ENCODE results near the gene RNFT2.

RNFT2 gene, protein sequence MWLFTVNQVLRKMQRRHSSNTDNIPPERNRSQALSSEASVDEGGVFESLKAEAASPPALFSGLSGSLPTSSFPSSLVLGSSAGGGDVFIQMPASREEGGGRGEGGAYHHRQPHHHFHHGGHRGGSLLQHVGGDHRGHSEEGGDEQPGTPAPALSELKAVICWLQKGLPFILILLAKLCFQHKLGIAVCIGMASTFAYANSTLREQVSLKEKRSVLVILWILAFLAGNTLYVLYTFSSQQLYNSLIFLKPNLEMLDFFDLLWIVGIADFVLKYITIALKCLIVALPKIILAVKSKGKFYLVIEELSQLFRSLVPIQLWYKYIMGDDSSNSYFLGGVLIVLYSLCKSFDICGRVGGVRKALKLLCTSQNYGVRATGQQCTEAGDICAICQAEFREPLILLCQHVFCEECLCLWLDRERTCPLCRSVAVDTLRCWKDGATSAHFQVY

DNA sequence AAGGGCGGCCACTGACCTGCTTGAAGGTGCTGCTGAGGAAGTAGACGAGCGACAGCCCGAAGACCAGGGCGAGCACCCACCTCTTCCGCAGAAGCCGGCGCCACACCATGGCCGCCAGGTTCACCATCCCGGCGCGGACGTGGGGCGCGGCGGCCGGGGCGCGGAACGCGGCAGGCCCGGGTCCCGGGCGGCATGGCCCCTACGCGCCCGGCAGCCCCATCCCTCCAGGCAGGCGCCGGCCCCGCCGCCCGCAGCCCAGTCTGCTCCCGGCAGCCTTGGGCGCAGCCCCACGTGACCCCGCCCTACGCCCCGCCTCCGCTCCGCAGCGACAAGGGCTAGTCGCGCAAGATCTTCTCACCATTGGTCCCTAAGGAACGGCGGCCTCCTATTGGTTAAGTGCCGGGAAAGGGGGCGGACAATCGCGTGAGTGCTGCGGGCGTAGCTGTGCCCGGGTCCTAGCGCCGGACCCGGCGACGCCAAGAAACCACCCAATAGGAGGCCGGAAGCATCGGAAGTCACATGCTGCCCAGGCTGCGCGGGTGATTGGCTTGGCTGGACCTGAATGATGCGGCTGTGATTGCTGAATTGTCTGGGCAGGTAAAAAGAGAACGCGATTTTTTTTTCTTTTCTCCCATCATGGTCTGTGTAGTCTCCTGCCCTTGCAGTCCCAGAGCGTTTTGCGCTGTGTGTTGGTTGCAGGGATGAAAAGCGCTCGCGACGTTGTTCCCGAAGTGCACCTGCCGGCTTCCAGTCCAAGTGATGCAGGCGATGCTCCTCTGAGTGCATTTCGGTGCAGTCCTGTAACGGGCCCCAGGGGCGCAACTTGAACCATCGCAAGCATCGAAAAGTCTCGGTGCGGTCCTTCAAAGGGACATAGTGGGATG is at the start of gene RNFT2, which contains the start of gene SPRING1:
TSS of gene RNFT2 (plus strand) at position 542 of the 884 bp plus-strand sequence. CDS start 2,183 bp downstream, outside the sequence.
TSS of gene SPRING1 (minus strand) at position 296 of the 884 bp plus-strand sequence. CDS start at position 127, 169 bp downstream.
- peak; percentile 98 for DNase-seq (ENCODE audit: low read depth)

DNA sequence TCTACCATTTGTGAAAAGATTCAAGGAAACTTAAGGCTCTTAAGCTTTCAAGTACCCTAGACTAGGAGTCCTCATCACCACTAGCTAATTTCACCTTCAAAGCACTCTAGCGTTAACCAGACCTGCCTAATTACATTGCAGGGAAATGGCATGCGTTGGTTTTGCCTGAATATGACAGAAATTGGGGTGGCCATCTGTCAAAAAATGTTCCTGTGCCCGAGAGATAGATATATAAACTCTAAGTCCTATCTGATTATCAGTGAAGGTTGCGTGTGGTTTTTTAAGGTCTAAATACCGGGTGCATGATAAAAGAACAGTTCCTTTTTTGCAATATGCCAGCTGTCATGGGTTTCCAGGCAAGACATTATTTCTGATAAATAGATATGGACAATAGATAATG is 48.6 kb upstream of the RNFT2 start:
- DNase-seq (ENCODE audit: low read depth), result no peak

DNA sequence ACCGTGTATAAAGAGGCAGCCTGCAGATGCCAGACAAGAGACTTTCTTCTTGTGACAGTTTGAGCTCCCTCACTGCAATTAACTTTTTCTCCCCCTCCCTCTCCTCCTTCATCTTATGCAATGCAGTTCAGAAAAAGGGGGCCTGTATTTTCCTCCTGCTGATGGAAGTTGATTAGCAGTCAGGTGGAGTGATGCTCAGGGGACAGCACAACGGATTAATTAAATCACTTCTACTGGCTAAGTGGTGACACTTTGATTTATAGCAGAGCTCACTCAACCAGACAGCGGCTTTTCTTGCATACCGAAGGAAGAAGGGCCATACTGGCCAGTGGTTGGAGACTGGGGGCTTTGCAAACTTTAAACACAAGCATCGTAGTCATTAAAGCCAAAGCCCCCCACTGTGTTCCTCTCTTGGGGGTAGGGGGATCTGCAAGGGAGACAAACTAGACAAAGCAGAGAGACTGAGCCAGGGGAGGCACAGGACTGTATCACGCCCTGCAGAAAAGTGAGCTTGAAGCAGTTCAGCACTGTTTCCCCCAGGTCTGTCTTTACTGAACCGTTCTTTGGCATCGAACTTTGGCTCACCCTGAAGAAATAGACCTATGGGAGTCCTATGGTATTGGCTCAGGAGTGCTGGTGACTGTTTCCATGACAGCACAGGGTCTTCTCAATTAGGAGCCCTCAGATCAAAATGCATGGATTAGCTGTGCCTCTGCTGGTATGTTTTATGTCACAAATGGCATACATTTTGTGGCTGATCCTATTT is 48.0 kb upstream of the RNFT2 start:
- no peak for DNase-seq (ENCODE audit: low read depth)

DNA sequence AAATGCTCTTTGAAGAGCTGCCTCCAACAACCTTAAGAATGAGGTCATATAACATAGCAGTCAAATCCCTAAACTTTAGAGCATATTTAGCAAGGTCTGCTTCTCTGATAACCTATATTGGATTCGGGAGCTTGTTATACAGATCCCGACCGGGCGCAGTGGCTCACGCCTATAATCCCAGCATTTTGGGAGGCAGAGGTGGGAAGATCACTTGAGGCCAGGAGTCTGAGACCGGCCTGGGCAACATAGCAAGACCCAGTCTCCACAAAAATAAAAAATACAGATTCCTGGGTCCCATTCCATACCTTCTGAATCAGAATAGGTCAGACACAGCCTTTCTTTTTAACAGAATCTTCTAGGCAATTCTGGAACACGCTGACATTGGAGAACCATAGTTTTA is 46.9 kb upstream of the RNFT2 start:
- no peak for DNase-seq (ENCODE audit: low read depth)

DNA sequence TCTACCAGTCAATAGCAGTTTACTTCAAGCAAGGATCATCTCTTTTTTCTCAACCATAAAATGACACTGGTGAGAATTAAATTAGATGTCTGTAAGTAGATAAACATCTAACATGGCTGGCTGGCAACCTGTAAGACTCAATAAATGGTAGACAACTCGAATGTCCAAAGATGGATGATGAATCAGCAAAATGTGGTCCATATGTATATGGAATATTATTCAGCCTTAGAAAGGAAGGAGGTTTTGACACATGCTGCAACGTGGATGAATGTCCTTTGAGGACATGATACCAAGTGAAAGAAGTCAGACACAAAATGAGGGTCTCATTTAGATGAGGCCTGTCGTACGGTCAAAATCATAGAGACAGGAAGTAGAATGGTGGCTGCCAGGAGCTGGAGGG is 46.5 kb upstream of the RNFT2 start:
- no peak for DNase-seq (ENCODE audit: low read depth)

DNA sequence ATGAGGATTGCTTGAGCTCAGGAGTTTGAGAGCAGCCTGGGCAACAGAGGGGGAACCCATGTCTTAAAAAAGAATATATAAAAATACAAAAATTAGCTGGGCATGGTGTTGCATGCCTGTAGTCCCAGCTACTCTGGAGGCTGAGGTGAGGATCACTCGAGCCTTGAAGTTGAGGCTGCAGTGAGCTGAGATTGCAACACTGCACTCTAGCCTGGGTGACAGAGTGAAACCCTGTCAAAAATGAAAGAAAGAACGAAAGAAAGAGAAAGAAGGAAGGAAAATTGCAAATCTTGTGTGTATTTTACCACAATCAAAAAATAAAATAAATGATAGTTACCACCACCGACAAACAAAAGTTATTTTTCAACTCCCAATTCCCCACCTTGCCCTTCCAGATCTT is 45.5 kb upstream of the RNFT2 start:
- DNase-seq (ENCODE audit: low read depth), result no peak

DNA sequence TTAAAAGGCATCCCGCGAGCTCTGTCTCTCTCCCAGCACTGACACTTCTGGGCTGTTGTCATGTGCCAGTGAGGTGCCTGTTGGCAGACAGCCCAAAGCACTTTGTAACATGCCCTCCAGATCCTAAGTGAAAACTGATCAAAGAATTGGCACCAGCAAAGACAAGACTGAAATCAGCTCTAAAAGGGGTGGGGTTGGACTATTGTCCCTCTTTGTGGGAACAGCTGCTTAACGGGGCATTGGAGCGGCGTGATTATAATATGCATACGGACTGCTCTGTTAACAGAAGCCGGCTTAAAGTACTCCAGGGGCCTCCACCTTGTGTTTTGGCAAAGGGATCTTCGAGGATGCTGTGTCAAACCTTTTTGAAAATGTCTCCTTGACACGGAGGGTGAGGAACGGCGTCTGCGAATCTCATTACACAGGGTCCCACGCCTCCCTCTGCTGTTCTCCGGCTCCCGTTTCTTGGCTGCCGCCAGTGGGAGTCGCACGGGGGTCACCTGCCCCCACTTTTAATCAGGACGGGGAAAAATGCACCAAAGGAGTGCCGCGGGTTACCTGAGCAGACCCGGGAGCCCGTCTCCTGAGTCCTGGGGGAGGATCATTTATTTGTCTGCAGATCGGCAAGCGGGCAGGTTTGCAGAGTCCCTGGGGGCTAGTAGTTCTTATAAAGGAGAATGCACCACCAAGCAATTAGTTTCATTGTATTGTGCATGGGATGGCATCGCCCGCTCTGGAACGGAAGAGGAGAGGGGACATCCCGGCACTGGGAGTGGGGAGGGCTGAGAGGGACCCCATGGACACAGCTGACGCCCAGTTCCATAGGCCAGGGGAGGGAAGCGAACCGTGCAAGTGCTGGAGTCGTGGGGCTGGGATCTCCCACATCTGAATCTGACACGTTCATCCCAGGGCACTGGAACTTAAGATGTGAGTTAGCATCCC is 44.6 kb upstream of the RNFT2 start:
- DNase-seq (ENCODE audit: low read depth), result no peak

DNA sequence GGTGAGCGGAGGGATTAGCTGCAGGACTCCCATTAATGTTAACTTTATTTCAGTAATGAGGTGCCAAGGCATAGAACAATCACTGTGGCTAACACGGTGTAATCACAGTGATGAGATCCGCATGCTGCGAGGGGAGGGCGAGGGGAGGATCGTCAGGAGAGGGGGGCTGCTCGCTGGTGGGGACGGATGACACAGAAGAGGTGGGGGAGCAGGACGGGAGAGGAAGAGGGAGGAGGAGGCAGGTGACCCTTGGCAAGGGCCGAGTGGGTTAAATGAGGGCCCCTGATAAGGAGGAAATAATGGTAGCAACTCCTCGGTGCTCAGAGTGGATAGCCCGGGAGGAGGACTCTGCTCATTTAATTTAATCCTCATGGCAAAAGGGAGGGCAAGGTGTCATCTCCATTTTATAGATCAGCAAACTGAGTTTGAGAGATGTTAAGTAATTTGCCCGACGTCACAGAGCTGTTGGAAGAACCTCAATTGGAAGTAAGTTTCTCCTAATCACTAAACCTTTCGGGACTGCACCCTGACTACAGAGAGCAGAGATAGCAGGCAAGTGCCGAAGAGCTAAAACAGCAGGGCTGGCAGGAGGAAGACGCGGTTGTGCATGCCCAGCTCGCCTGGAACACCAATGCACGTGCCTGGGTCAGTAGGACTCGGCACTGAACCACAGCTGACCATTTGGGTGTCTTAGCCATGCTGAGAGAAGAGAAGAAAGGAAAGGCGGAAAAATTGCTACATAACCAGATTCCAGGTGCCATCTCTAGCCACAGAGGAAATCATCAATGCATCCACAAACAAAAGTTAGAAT is 43.3 kb upstream of the RNFT2 start:
- DNase-seq (ENCODE audit: low read depth), result no peak

DNA sequence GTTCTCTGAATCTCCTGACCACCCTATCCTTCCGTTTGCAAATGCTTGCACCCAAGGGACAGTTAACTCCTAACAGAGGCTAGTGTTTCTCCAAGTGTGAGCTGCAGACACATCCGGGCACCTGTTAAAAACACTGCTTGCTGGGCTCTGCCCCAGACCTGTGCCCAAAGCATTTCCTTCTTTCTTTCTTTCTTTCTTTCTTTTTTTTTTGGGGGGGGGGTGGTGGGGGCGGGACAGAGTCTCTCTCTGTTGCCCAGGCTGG is 42.7 kb upstream of the RNFT2 start:
- DNase-seq (ENCODE audit: low read depth), result no peak

DNA sequence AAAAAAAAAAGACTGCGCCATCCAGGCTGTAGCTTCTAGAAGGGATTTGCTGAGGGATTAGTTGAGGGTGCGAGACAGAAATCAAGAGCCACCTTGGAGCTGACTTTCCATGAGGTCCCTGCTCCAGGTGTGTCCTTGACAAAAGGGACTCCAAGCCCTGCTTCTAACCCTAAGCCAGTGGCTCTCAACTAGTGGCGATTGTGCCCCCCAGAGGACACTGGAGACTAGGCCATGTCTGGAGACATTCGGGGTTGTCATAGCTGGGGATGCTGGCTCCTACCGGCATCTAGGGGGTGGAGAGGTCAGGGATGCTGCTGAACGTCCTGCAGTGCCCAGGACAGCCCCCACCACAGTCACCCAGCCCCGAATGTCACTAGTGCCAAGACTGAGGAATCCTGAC is 40.8 kb upstream of the RNFT2 start:
- DNase-seq (ENCODE audit: low read depth), result no peak

DNA sequence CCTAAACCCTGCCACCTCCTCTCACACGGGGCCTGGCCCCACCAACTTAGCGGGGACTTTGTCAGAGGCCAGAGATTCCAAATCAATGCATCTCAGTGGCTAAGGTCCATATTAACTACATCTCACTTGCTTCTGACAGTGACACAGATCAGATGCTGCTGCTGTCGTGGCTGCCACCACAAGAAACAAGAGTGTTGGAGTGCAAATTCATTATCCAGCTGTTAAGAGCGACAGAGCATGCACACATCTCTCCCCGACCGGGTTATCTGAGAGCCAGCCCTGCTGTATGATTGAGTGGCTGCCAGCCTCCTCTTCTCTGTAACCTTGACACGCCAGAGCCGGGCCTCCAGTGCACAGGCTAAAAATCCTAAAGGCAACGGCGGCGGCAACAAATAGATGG is 40.4 kb upstream of the RNFT2 start:
- no peak for DNase-seq (ENCODE audit: low read depth)

DNA sequence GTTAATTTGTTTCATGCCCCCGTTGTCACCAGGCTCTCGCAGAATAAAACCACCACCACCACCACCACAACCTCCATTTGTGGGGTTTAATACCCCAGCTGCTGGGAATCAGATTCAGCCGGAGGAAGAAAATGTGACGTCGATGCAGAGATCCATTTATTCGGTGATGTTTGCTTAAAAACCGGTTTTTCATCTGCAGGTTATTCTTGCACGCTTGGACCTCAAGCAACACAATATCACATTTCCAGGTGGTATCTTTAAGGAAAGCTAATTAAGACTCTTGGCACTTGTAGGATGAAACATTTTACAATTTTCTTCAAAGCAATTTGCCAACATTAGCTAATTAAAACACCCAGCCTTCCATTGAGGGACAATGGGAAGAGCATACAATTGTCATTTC is 40.0 kb upstream of the RNFT2 start:
- no peak for DNase-seq (ENCODE audit: low read depth)

DNA sequence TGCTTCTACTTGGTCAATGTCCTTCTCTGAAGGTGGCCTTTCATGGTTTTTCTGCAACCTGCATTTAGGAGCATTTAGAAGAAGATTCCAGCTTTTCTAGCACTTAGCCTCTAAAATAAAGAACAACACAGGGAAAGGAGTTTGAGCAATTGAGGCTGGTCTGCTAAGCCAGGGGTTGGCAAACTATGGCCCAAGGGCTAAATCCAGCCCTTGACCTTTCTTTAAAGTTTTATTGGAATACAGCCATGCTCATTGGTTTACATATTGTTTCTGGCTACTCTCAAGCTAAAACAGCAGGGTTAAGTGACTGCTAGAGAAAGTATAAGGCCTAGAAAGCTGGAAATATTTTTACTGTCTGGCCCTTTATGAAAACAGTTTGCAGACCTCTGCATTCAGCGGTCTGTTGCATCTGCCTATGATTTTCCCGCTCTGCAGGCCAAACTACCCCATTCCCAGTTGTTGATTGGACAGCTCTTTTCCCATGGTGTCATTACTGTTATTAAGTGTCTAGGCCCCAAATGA is 39.5 kb upstream of the RNFT2 start:
- no peak for DNase-seq (ENCODE audit: low read depth)

DNA sequence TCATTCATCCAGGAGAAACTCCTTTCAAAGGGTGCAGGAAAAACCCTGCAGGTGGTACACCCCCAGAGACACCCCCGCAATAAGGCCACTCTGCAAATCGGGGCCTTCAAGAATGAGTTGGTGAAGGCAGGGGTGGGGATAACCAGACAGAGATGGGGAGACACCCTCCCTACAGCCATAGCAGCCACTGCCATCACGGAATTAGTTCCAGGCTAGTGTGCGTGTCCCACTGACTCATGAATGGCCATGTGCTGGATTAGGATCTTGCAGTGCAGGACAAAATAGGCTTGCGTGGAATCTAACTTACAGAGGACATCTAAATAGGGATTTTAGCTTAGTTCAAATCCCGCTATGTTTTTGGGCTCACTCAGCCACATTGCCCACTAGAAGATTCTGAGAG is 38.0 kb upstream of the RNFT2 start:
- no peak for DNase-seq (ENCODE audit: low read depth)

DNA sequence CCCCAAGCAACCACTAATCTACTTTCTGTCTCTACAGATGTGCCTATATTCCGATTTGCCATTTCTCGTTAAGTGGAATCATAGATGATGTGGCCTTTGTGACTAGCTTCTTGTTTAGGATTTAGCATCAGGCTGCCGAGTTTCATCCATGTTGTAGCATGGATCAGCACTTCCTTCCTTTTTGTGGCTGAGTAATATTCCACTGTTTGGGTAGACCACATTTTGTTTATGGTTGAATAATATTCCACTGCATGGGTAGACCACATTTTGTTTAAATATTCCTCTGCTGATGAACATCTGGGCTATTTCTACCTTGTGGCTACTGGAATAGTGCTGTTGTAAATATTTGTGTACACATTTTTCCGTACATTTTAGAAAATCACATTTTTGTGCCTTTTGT is 36.7 kb upstream of the RNFT2 start:
- no peak for DNase-seq (ENCODE audit: low read depth)

DNA sequence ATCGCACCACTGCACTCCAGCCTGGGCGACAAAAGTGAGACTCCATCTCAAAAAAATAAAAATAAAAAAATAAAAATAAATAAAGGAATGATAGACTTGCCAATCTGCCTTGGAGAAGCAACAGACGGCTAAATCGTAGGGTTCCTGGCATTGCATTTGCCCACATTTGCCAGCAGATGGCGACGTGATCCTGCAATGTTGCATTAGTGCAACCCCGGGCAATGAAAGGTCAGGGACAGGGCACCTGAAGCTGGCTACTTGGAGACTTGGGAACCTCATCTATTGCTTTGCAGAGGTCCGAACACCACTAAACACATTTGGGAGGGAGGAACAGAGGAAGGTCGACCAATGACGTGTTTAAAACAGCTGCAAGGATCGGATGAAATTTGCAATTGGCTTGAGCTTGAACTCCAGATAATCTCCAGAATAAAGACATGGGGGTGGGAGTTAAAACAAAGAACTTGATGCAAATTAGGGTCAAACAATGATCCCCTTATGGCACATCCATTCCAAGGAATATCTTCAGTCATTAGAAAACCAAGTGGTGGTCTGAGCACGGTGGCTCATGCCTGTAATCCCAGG is 34.8 kb upstream of the RNFT2 start:
- peak; percentile 36 for DNase-seq (ENCODE audit: low read depth)

DNA sequence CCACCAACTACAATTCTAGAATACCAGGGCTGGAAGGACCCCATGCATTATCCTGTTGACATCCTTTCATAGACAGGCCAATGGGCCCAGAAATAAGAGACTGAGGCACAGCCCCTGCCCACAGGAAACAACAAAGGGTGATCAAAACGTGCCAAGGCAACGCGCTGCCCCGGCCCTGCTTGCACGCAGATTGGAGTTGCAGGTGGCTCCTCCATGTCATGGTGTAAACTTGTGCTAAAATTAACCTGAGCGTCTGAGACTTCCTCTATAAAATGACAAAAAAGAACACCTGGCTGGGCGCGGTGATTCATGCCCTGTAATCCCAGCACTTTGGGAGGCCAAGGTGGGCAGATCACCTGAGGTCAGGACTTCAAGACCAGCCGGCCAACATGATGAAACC is 30.4 kb upstream of the RNFT2 start:
- no peak for DNase-seq (ENCODE audit: low read depth)

DNA sequence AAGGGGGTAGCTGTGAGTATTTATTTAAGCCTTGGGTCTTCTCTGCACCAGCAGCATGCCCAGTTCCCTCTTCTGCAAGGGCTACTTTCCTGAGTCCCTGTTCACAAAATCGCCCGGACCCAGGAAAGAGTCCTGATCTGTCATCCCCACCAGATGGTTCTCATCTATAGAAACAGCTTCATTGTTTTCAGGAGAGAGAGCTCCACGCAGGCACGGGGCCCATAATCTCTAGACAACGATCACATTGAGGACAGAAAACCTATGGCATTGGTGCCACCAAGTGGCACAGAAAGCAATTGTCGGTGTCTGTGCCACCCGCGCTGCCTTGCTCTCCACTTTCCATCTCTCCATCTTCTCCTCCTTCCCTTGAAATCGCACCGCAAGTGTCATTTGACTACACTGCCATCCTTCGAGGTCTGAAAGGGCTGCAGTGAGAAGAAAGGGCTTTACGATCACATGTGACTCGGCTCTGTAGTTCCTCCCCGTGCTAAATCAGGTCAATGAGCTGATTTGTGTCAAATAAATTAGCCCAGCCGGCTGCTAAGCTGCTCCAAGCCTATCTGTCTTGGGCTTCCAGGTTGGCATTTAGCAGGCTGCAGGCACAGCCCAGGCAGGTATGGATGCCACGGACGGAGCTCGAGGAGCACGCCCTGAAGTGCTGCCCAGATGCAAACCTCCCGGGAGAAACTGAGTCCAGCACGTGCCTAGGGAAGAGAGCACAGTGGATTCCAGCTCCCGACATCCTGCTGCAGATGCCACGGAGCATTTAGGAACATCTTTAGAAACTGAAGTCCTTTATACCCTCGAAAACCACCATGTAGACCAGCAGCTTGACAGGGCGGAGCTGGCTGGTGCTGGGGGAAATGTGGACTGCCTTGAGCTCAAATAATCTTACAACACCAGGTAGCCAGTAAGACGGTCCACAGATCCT is 29.0 kb upstream of the RNFT2 start:
- peak; percentile 7 for DNase-seq (ENCODE audit: low read depth)

DNA sequence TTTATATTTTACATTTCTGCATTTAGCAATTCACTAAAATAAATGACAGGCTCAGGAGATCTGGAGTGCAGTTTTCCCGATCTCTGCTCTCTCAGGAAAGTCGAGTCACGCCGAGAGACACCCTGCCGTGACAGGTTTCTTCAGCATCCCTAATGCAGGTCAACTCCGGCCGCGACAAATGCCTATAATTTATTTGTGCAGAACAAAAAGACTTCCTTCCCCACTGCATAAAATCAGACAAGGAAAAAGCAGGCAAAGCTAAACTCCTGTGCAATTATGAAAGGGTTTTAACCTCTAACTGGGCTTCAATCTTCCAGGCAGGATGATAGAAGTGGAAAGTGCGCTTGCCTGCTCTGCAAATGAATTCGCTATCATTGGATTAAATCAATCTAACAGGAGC is 28.3 kb upstream of the RNFT2 start:
- no peak for DNase-seq (ENCODE audit: low read depth)
